ENCODE data around the gene TCEA2.

TCEA2 gene

GRCh38 chr20:64041781-64042053, 21.3 kb upstream of the TCEA2 start:
- no peaks in the 10 kb centered on the region for H4K20me1 ChIP-seq (ENCODE audit: insufficient read depth)
- H2AFZ ChIP-seq (ENCODE audit: low read depth), result no peak overlapping the region
- no peak overlapping the region for H3K4me3 ChIP-seq (IDR thresholded peaks at IDR 0.05; ENCODE audit: insufficient read depth, low read depth, low read length)
- peaks cover 85% of the 10 kb centered on the region for H3K27me3 ChIP-seq (ENCODE audit: insufficient read depth, low read depth)
- peaks cover 20% of the 10 kb centered on the region for H3K4me1 ChIP-seq (ENCODE audit: low read depth, poor library complexity, severe bottlenecking)
- H3K27ac ChIP-seq, result no peak overlapping the region
- H3K36me3 ChIP-seq (ENCODE audit: insufficient read depth), result no peaks in the 10 kb centered on the region
- H3K4me2 ChIP-seq, result peak overlapping the region; percentile 68; the same call in 1 of the 2 replicates
- H3K79me2 ChIP-seq (ENCODE audit: insufficient read depth, low read depth), result no peaks in the 10 kb centered on the region
- TF ChIP-seq, protein P1, sequence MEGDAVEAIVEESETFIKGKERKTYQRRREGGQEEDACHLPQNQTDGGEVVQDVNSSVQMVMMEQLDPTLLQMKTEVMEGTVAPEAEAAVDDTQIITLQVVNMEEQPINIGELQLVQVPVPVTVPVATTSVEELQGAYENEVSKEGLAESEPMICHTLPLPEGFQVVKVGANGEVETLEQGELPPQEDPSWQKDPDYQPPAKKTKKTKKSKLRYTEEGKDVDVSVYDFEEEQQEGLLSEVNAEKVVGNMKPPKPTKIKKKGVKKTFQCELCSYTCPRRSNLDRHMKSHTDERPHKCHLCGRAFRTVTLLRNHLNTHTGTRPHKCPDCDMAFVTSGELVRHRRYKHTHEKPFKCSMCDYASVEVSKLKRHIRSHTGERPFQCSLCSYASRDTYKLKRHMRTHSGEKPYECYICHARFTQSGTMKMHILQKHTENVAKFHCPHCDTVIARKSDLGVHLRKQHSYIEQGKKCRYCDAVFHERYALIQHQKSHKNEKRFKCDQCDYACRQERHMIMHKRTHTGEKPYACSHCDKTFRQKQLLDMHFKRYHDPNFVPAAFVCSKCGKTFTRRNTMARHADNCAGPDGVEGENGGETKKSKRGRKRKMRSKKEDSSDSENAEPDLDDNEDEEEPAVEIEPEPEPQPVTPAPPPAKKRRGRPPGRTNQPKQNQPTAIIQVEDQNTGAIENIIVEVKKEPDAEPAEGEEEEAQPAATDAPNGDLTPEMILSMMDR (conservative IDR thresholded peaks at IDR 0.05; ENCODE audit: low read depth, low read length), result no peak
- no peak overlapping the region for H3K9ac ChIP-seq

DNA sequence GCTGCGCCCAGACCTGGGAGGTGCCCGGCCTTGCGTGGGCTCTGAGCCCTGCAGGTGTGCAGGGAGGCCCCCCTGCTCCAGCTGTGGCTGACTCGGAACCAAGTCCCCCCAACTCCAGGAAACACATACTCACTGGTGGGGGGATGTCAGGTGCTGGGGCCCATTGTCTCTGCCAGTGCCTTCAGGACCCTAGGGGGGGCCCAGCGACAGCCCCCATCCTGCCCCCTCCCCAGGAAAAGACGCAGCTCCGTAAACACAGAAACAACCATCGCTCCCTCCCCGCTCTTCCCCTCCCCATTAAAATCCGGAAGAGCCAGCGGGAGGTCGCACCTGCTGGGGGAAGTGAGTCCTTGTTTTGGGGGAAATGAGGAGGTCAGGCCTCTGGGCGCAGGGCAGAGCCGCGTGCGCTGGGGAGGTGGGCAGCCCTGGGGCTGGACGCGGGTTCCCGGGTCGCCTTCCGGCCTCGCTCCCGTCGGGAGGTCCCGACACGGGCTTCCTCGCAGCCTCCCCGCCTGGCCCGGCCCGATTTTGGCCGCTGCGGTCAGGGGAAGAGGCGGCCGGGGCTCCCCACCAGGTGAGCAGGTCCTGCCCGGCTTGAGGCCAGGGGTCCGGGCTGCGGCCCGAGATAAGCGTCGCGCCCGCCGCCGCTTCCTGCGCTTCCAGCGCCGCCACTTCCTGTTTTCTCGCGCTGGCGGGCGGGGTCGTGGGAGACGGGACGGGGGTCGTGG, 20.8 kb upstream of the TCEA2 start:
- Histone ChIP-seq H3K4me1 (ENCODE audit: low read depth, poor library complexity, severe bottlenecking) (peaks cover 15% of the 10 kb centered on the region), H2AFZ (ENCODE audit: low read depth) (peak overlapping the region; percentile 88), H3K27me3 (ENCODE audit: insufficient read depth, low read depth) (peaks cover 85% of the 10 kb centered on the region), H3K79me2 (ENCODE audit: insufficient read depth, low read depth) (no peaks in the 10 kb centered on the region), H3K4me2 (peak overlapping the region; percentile 68), H3K4me3 (IDR thresholded peaks at IDR 0.05; ENCODE audit: insufficient read depth, low read depth, low read length) (no peak overlapping the region), H3K36me3 (ENCODE audit: insufficient read depth) (no peaks in the 10 kb centered on the region), H3K27ac (no peak overlapping the region), H3K9ac (peak overlapping the region; percentile 61; the same call in 1 of the 2 replicates), H4K20me1 (ENCODE audit: insufficient read depth) (no peaks in the 10 kb centered on the region)
- TF ChIP-seq, protein P1 (conservative IDR thresholded peaks at IDR 0.05; ENCODE audit: low read depth, low read length), result no peak

- H3K4me2 ChIP-seq, result no peak overlapping the region
- no peak overlapping the region for H3K9ac ChIP-seq
- H3K27me3 ChIP-seq (ENCODE audit: insufficient read depth, low read depth), result peaks cover 82% of the 10 kb centered on the region
- H3K36me3 ChIP-seq (ENCODE audit: insufficient read depth), result no peaks in the 10 kb centered on the region
- no peaks in the 10 kb centered on the region for H4K20me1 ChIP-seq (ENCODE audit: insufficient read depth)
- TF ChIP-seq, protein P1 (conservative IDR thresholded peaks at IDR 0.05; ENCODE audit: low read depth, low read length), result no peak
- no peak overlapping the region for H3K4me3 ChIP-seq (IDR thresholded peaks at IDR 0.05; ENCODE audit: insufficient read depth, low read depth, low read length)
- H3K79me2 ChIP-seq (ENCODE audit: insufficient read depth, low read depth), result no peaks in the 10 kb centered on the region
- H3K4me1 ChIP-seq (ENCODE audit: low read depth, poor library complexity, severe bottlenecking), result peaks cover 9% of the 10 kb centered on the region
- no peak overlapping the region for H3K27ac ChIP-seq
- no peak overlapping the region for H2AFZ ChIP-seq (ENCODE audit: low read depth)
Observed at GRCh38 chr20:64043768-64044167, 19.2 kb upstream of the TCEA2 start.

DNA sequence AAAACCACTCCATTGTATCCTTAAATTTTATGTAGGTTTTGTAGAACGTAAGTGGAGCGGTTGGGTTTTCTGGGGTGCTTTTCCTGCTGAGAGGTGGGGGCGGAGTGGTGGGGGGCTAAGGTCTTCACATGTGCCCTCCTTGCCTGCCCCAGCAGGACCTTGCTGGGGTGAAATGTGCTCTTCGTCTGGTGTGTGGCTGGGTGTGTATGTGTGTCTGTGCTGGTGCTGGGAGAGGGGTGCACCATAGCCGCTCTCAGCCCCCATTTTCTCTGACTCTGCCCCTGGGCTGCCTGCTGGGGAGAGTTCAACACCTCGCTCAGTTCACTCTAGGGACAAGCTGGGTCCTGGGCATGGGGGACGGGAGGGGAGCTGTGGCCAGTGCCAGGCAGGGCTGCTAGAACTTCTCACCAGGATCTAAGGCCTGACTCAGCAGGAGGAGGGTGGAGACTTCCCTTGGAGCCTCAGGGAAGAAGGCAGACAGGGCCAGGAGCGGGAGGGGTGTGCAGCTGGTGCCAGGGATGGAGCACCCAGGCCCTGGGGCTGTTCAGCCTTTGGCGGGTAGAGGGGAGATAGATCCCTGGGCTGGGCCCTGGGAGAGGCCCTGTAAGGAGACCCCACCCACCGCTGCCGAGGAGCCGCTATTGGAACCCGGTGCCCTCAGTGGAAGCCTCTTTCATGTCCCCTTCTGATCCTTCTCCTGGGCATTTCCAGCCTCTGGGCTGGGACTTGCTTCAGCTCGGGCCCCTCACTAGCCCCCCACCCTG, 18.3 kb upstream of the TCEA2 start:
- no peaks in the 10 kb centered on the region for H3K79me2 ChIP-seq (ENCODE audit: insufficient read depth, low read depth)
- H3K4me1 ChIP-seq (ENCODE audit: low read depth, poor library complexity, severe bottlenecking), result peaks cover 3% of the 10 kb centered on the region
- no peak overlapping the region for H3K27ac ChIP-seq
- peaks cover 76% of the 10 kb centered on the region for H3K27me3 ChIP-seq (ENCODE audit: insufficient read depth, low read depth)
- H3K9ac ChIP-seq, result no peak overlapping the region
- H3K36me3 ChIP-seq (ENCODE audit: insufficient read depth), result no peaks in the 10 kb centered on the region
- H3K4me3 ChIP-seq (IDR thresholded peaks at IDR 0.05; ENCODE audit: insufficient read depth, low read depth, low read length), result no peak overlapping the region
- H4K20me1 ChIP-seq (ENCODE audit: insufficient read depth), result no peaks in the 10 kb centered on the region
- no peak overlapping the region for H3K4me2 ChIP-seq
- TF ChIP-seq, protein P1 (conservative IDR thresholded peaks at IDR 0.05; ENCODE audit: low read depth, low read length), result no peak
- no peak overlapping the region for H2AFZ ChIP-seq (ENCODE audit: low read depth)
